Stimulated activated CD4-positive, alpha-beta T cell treated with anti-CD3 and anti-CD28 coated beads, Interleukin-12 subunit alpha, Interleukin-12 subunit beta, amount 100 ng/mL, for 24 hours (primary cell): ENCODE data around the gene KCNQ2.

Experiments used
- DNase-seq, 2 experiments: peaks; one replicate each; pipeline ENCODE4 v3.0.0-alpha.2; 2020; ENCODE audit warnings: low read depth in 2 of 2

KCNQ2 gene

GRCh38 chr20:63434599-63435378, 37.7 kb downstream of the KCNQ2 start:
- DNase-seq: peak; percentile 63 to 71

- no peak for DNase-seq
Measured at GRCh38 chr20:63433756-63434531, 38.5 kb downstream of the KCNQ2 start.

- no peak for DNase-seq
Measured at GRCh38 chr20:63433351-63433750, 39.1 kb downstream of the KCNQ2 start.

- no peak for DNase-seq
Measured at GRCh38 chr20:63432577-63433325, 39.7 kb downstream of the KCNQ2 start.

GRCh38 chr20:63431944-63432343, 40.5 kb downstream of the KCNQ2 start:
- no peak for DNase-seq

GRCh38 chr20:63430891-63431290, 41.6 kb downstream of the KCNQ2 start:
- DNase-seq: no peak

- DNase-seq: no peak
Measured at GRCh38 chr20:63429992-63430391, 42.5 kb downstream of the KCNQ2 start.

GRCh38 chr20:63428906-63429575, 43.4 kb downstream of the KCNQ2 start:
- no peak for DNase-seq

GRCh38 chr20:63427724-63428330, 44.6 kb downstream of the KCNQ2 start:
- DNase-seq: no peak

GRCh38 chr20:63427206-63427605, 45.2 kb downstream of the KCNQ2 start:
- DNase-seq: no peak

GRCh38 chr20:63425846-63426485, 46.5 kb downstream of the KCNQ2 start:
- DNase-seq: no peak

GRCh38 chr20:63424613-63425012, 47.8 kb downstream of the KCNQ2 start:
- no peak for DNase-seq

- DNase-seq: no peak
Measured at GRCh38 chr20:63423751-63424150, 48.7 kb downstream of the KCNQ2 start.

- DNase-seq: no peak
Measured at GRCh38 chr20:63422653-63423052, 49.8 kb downstream of the KCNQ2 start.

GRCh38 chr20:63421913-63422312, 50.5 kb downstream of the KCNQ2 start:
- DNase-seq: no peak

GRCh38 chr20:63421094-63421692, 51.3 kb downstream of the KCNQ2 start:
- no peak for DNase-seq

GRCh38 chr20:63420359-63421093, 51.9 kb downstream of the KCNQ2 start:
- DNase-seq: no peak

GRCh38 chr20:63419299-63419698, 53.2 kb downstream of the KCNQ2 start:
- DNase-seq: no peak

GRCh38 chr20:63418617-63419016, 53.8 kb downstream of the KCNQ2 start:
- DNase-seq: no peak

GRCh38 chr20:63417738-63418120, 54.7 kb downstream of the KCNQ2 start:
- no peak for DNase-seq
